ENCODE results near the gene NRXN2.
"Not testable (repeated sequence)": the region's sequence is repeated elsewhere in the genome, so short reads cannot be mapped to it uniquely, and the experiment has no call there.

Gene NRXN2

DNA sequence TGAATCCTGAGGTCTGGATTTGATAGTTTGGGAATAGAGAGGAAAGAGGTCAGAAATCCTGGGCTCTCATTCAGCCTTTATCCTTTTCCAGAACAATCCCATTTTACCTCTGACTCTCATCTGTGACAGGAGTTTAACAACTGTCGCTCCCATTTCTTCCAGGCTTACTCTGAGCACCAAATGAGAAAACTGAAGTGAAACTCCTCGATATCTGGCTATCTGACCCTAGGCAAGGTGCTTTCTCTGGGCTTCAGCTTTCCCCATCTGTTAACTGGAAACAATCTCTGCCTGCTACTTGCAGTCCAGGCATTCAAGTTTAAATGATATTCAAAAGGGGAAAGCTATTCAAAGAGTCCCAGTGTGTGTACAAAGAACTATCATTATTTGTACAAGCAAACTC is 50.1 kb downstream of the NRXN2 start:
- ATAC-seq (replicated peaks), result no peak
- H3K36me3 Mint-ChIP-seq (ENCODE audit: insufficient read depth), result no peaks in the 10 kb centered on the region
- DNase-seq, result no peak
- H3K4me3 Mint-ChIP-seq, result no peak overlapping the region
- peaks cover 65 to 92% of the 10 kb centered on the region in 2 donors for H3K27me3 Mint-ChIP-seq
- H3K27ac Mint-ChIP-seq, result no peak overlapping the region
- H3K4me1 Mint-ChIP-seq (ENCODE audit: low read depth in 2 of 2), result no peaks in the 10 kb centered on the region
- no peaks in the 10 kb centered on the region for H3K9me3 Mint-ChIP-seq

GRCh38 chr11:64670975-64671374 is 52.0 kb downstream of the NRXN2 start:
- Mint-ChIP-seq H3K27me3 (peaks cover 51 to 83% of the 10 kb centered on the region in 2 donors), H3K4me1 (ENCODE audit: low read depth in 2 of 2) (no peaks in the 10 kb centered on the region), H3K36me3 (ENCODE audit: insufficient read depth) (no peaks in the 10 kb centered on the region), H3K4me3 (no peak overlapping the region), H3K9me3 (no peaks in the 10 kb centered on the region), H3K27ac (no peak overlapping the region)
- no peak for DNase-seq
- no peak for ATAC-seq (replicated peaks)

GRCh38 chr11:64667154-64667745 is 55.7 kb downstream of the NRXN2 start:
- no peak for ATAC-seq (replicated peaks)

DNA sequence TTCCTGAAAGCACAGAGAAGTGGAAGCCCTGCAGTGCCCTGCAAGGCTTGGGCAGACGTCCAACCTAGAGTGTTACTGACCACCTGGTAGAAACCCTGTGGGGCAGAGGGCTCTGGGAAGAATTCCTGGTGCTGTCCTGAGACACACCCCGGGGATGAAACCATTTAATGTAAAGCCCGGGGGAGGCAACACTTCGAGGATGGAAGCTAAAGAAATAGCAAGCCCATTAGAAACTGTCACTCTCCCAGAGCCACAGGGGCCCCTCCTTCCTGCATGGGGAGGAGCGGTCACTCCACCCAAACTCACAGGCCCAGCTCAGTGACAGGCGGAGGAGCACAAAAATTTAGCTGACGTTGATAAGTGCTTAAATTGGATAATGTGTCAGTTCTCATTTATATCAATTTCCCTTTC is 57.6 kb downstream of the NRXN2 start:
- peaks cover 23 to 40% of the 10 kb centered on the region in 2 donors for H3K27me3 Mint-ChIP-seq
- H3K27ac Mint-ChIP-seq, result no peak overlapping the region
- no peak for DNase-seq
- no peak overlapping the region for H3K4me3 Mint-ChIP-seq
- H3K36me3 Mint-ChIP-seq (ENCODE audit: insufficient read depth), result no peaks in the 10 kb centered on the region
- no peaks in the 10 kb centered on the region for H3K9me3 Mint-ChIP-seq
- no peaks in the 10 kb centered on the region for H3K4me1 Mint-ChIP-seq (ENCODE audit: low read depth in 2 of 2)
- ATAC-seq (replicated peaks), result no peak

More at GRCh38 chr11:64667154-64667745, 55.7 kb downstream of the NRXN2 start:
- Mint-ChIP-seq H3K27me3 (peaks cover 37 to 55% of the 10 kb centered on the region in 2 donors), H3K9me3 (no peaks in the 10 kb centered on the region), H3K36me3 (ENCODE audit: insufficient read depth) (no peaks in the 10 kb centered on the region), H3K4me1 (ENCODE audit: low read depth in 2 of 2) (no peaks in the 10 kb centered on the region), H3K4me3 (no peak overlapping the region), H3K27ac (no peak overlapping the region)
- no peak for DNase-seq

DNA sequence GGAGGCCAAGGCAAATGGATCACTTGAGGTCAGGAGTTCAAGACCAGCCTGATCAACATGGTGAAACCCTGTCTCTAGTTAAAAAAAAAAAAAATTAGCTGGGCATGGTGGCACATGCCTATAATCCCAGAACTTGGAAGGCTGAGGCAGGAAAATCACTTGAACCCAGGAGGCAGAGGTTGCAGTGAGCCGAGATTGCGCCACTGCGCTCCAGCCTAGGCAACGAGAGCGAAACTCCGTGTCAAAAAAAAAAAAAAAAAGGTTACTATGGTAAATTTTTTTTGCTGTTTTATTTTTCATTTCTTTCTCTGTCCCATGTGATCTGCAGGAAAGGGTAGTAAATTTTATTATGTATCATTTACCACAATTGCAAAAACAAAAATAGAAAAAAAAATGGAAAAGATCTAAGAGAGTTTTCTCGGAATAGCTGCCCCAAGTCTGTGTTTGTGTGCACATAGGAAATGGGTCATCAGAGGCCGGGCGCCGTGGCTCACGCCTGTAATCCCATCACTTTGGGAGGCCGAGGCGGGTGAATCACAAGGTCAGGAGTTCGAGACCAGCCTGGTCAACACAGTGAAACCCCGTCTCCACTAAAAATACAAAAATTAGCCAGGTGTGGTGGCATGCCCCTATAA is 58.6 kb downstream of the NRXN2 start:
- H3K27ac Mint-ChIP-seq, result not testable (repeated sequence)

DNA sequence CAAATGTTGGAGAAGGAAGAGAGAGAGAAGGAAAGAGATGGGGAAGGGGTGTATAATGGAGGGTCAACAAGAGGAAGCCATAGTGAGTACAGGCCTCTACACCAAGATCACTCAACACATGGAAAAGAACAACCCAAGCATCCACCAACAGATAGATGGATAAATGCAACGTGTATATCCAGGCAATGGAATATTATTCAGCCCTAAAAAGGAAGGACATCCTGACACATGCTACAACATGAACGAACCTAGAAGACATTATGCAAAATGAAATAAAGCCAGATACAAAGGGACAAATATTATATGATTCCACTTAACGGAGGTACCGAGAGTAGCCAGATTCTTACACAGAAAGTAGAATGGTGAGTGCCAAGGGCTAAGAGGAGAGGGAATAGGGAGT is 59.3 kb downstream of the NRXN2 start:
- Mint-ChIP-seq H3K27ac (no peak overlapping the region), H3K9me3 (no peaks in the 10 kb centered on the region), H3K27me3 (peaks cover 7 to 34% of the 10 kb centered on the region in 2 donors), H3K36me3 (ENCODE audit: insufficient read depth) (no peaks in the 10 kb centered on the region), H3K4me1 (ENCODE audit: low read depth in 2 of 2) (no peaks in the 10 kb centered on the region), H3K4me3 (no peak overlapping the region)
- DNase-seq (no peak), ATAC-seq (replicated peaks) (no peak)

More for the DNA sequence above, 58.6 kb downstream of the NRXN2 start:
- not testable (repeated sequence) for H3K36me3 Mint-ChIP-seq (ENCODE audit: insufficient read depth); DNase-seq; H3K9me3 Mint-ChIP-seq; H3K4me3 Mint-ChIP-seq; ATAC-seq (replicated peaks); H3K4me1 Mint-ChIP-seq (ENCODE audit: low read depth in 2 of 2)
- H3K27me3 Mint-ChIP-seq, result peaks cover 12 to 40% of the 10 kb centered on the region in 2 donors

- Mint-ChIP-seq H3K4me1 (ENCODE audit: low read depth in 2 of 2) (no peaks in the 10 kb centered on the region), H3K27me3 (peaks cover 0 to 28% of the 10 kb centered on the region in 2 donors), H3K27ac (no peak overlapping the region), H3K36me3 (ENCODE audit: insufficient read depth) (no peaks in the 10 kb centered on the region), H3K4me3 (no peak overlapping the region), H3K9me3 (no peaks in the 10 kb centered on the region)
- ATAC-seq (replicated peaks), result no peak
- DNase-seq, result no peak
Measured at GRCh38 chr11:64661614-64662013, 61.4 kb downstream of the NRXN2 start.

- ATAC-seq (replicated peaks) (no peak), DNase-seq (no peak)
- H3K9me3 Mint-ChIP-seq, result no peaks in the 10 kb centered on the region
- no peak overlapping the region for H3K4me3 Mint-ChIP-seq
- H3K27me3 Mint-ChIP-seq, result peaks cover 0 to 26% of the 10 kb centered on the region in 2 donors
- no peak overlapping the region for H3K27ac Mint-ChIP-seq
- no peaks in the 10 kb centered on the region for H3K4me1 Mint-ChIP-seq (ENCODE audit: low read depth in 2 of 2)
- H3K36me3 Mint-ChIP-seq (ENCODE audit: insufficient read depth), result no peaks in the 10 kb centered on the region
Measured at GRCh38 chr11:64661146-64661545, 61.9 kb downstream of the NRXN2 start.

DNA sequence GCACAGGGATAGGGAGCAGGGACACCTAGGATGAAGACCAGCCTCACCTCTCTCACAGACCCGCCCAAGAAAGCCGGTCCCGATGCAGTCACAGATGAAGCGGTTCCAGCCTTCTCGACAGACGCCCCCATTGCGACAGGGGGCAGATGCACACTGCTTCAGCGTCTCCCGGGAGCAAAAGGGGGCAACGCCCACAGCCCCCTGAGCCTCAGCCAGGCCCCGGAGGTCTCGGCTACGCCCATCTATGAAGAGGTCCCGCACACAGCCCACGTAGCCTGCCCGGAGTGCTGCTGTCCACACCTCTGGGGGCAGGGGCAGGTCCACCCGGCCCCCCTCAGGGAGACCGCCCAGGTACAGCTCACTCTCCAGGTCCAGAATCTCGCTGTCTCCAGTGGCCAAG is 62.3 kb downstream of the NRXN2 start:
- H3K36me3 Mint-ChIP-seq (ENCODE audit: insufficient read depth), result no peaks in the 10 kb centered on the region
- no peak overlapping the region for H3K4me3 Mint-ChIP-seq
- no peaks in the 10 kb centered on the region for H3K9me3 Mint-ChIP-seq

DNA sequence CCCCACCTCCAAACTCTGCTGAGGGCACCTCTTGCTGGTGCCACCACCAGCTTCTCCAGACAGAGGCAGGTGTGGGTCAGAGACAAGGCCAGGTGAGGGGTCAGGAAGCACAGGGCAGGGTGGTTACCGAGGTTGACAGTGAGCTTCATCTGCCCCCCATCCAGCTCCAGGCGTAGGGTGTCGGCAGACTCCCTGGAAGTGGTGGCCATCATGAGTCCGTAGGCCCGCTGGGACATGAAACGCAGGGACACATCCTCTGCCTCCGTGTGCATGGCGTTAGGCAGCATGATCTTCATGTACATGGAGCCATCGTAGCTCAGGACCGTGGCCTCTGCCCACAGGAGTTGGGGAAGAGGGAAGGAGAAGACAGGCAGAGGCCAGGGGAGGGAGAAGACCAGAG is 62.8 kb downstream of the NRXN2 start:
- Mint-ChIP-seq H3K4me3 (no peak overlapping the region), H3K4me1 (ENCODE audit: low read depth in 2 of 2) (no peaks in the 10 kb centered on the region), H3K9me3 (no peaks in the 10 kb centered on the region), H3K27me3 (peaks cover 0 to 26% of the 10 kb centered on the region in 2 donors), H3K27ac (no peak overlapping the region), H3K36me3 (ENCODE audit: insufficient read depth) (no peaks in the 10 kb centered on the region)
- no peak for DNase-seq
- ATAC-seq (replicated peaks), result no peak

More for the DNA sequence above, 62.3 kb downstream of the NRXN2 start:
- Mint-ChIP-seq H3K27me3 (peaks cover 0 to 26% of the 10 kb centered on the region in 2 donors), H3K4me1 (ENCODE audit: low read depth in 2 of 2) (no peaks in the 10 kb centered on the region), H3K27ac (no peak overlapping the region)
- no peak for DNase-seq
- ATAC-seq (replicated peaks), result no peak

DNA sequence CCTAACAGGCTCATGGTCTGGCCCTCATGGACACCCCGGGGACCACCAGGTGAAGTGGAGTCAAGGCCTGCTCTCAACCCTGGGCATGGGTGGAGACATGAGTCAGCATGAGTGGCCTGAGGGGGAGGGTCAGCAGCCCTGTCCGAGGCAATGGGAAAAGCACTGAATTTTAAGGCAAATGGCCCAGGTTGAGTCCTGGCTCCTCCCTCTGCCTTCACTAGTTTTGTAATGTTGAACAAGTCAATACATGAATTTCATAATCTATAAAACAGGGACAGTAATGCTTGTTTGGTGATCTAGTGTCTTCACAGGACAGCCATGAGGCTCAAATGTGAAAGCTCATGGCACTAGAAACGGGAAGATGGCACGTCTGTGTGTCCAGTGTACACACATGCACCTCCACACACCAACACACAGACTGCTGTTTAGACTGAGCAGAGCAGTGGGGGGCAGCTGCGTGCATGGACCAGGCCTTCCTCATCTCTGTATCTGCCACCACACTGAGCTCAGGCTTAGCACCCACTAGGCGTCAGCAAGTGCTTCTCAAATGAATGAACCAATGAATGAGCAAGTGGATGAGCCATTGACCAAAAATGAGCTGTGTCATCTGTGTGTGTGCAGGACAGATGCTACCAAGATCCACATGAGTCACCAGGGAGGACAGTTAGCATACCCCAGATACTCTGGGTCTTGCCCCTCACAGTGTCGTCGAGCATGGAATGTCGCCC is 63.4 kb downstream of the NRXN2 start:
- DNase-seq (no peak), ATAC-seq (replicated peaks) (no peak)
- H3K27ac Mint-ChIP-seq, result no peak overlapping the region

GRCh38 chr11:64658265-64658664 is 64.7 kb downstream of the NRXN2 start:
- H3K36me3 Mint-ChIP-seq (ENCODE audit: insufficient read depth), result no peaks in the 10 kb centered on the region
- no peak overlapping the region for H3K4me3 Mint-ChIP-seq
- no peaks in the 10 kb centered on the region for H3K9me3 Mint-ChIP-seq
- no peak for DNase-seq
- peaks cover 0 to 28% of the 10 kb centered on the region in 2 donors for H3K27me3 Mint-ChIP-seq
- ATAC-seq (replicated peaks), result no peak
- no peak overlapping the region for H3K27ac Mint-ChIP-seq
- peaks cover 0 to under 1% of the 10 kb centered on the region in 2 donors for H3K4me1 Mint-ChIP-seq (ENCODE audit: low read depth in 2 of 2)

More for the DNA sequence above, 63.4 kb downstream of the NRXN2 start:
- no peaks in the 10 kb centered on the region for H3K36me3 Mint-ChIP-seq (ENCODE audit: insufficient read depth)
- peaks cover 0 to 26% of the 10 kb centered on the region in 2 donors for H3K27me3 Mint-ChIP-seq
- H3K9me3 Mint-ChIP-seq, result no peaks in the 10 kb centered on the region
- no peak overlapping the region for H3K4me3 Mint-ChIP-seq
- no peaks in the 10 kb centered on the region for H3K4me1 Mint-ChIP-seq (ENCODE audit: low read depth in 2 of 2)

- Mint-ChIP-seq H3K9me3 (no peaks in the 10 kb centered on the region), H3K27ac (no peak overlapping the region), H3K36me3 (ENCODE audit: insufficient read depth) (no peaks in the 10 kb centered on the region), H3K4me1 (ENCODE audit: low read depth in 2 of 2) (peaks cover 4 to 7% of the 10 kb centered on the region in 2 donors), H3K27me3 (peaks cover 0 to 34% of the 10 kb centered on the region in 2 donors), H3K4me3 (no peak overlapping the region)
- DNase-seq (no peak), ATAC-seq (replicated peaks) (no peak)
Measured at GRCh38 chr11:64656862-64657261, 66.1 kb downstream of the NRXN2 start.

Data from effector memory CD8-positive, alpha-beta T cell (primary cell).